ENCODE data around the gene THAP2.
"Not testable (repeated sequence)": the region's sequence is repeated elsewhere in the genome, so short reads cannot be mapped to it uniquely, and the experiment has no call there.

THAP2 gene

GRCh38 chr12:71662849-71663560 is 1.1 kb upstream of the THAP2 start:
- no peak for DNase-seq (ENCODE audit: low read depth, low spot score)

GRCh38 chr12:71664411-71665089 is 449 bp downstream of the THAP2 start:
- no peak for DNase-seq (ENCODE audit: low read depth, low spot score)

GRCh38 chr12:71665090-71665463 is 976 bp downstream of the THAP2 start:
- no peak for DNase-seq (ENCODE audit: low read depth, low spot score)

GRCh38 chr12:71666259-71666658 is 2.2 kb downstream of the THAP2 start:
- no peak for DNase-seq (ENCODE audit: low read depth, low spot score)

- no peak for DNase-seq (ENCODE audit: low read depth, low spot score)
These were observed 7.2 kb downstream of the THAP2 start for GRCh38 chr12:71671311-71671710.

- no peak for DNase-seq (ENCODE audit: low read depth, low spot score)
These were observed 7.7 kb downstream of the THAP2 start for GRCh38 chr12:71671816-71672215.

- no peak for DNase-seq (ENCODE audit: low read depth, low spot score)
These were observed 18.4 kb downstream of the THAP2 start for GRCh38 chr12:71682466-71682865.

- DNase-seq (ENCODE audit: low read depth, low spot score) = no peak
These were observed 19.5 kb downstream of the THAP2 start for GRCh38 chr12:71683633-71684032.

GRCh38 chr12:71684081-71684480 is 20.0 kb downstream of the THAP2 start:
- no peak for DNase-seq (ENCODE audit: low read depth, low spot score)

GRCh38 chr12:71685312-71685906 is 21.3 kb downstream of the THAP2 start:
- DNase-seq (ENCODE audit: low read depth, low spot score) = no peak

- peak; percentile 58 for DNase-seq (ENCODE audit: low read depth, low spot score)
These were observed 22.0 kb downstream of the THAP2 start, which contains the start of gene TMEM19 for GRCh38 chr12:71685914-71686657. Gene TMEM19, plus strand, starts transcription at chr12:71686082. Its CDS starts 599 bp downstream, at chr12:71686681.

- DNase-seq (ENCODE audit: low read depth, low spot score) = no peak
These were observed 22.5 kb downstream of the THAP2 start for GRCh38 chr12:71686658-71687025.

- DNase-seq (ENCODE audit: low read depth, low spot score) = not testable (repeated sequence)
These were observed 23.1 kb downstream of the THAP2 start for GRCh38 chr12:71687172-71687571.

GRCh38 chr12:71688961-71689570 is 25.0 kb downstream of the THAP2 start:
- no peak for DNase-seq (ENCODE audit: low read depth, low spot score)

- no peak for DNase-seq (ENCODE audit: low read depth, low spot score)
These were observed 27.5 kb downstream of the THAP2 start for GRCh38 chr12:71691504-71692129.

- no peak for DNase-seq (ENCODE audit: low read depth, low spot score)
These were observed 29.0 kb downstream of the THAP2 start for GRCh38 chr12:71693126-71693525.

GRCh38 chr12:71693651-71694050 is 29.6 kb downstream of the THAP2 start:
- not testable (repeated sequence) for DNase-seq (ENCODE audit: low read depth, low spot score)

GRCh38 chr12:71694099-71694820 is 30.2 kb downstream of the THAP2 start:
- no peak for DNase-seq (ENCODE audit: low read depth, low spot score)

- DNase-seq (ENCODE audit: low read depth, low spot score) = no peak
These were observed 31.7 kb downstream of the THAP2 start for GRCh38 chr12:71695782-71696181.

- not testable (repeated sequence) for DNase-seq (ENCODE audit: low read depth, low spot score)
These were observed 38.1 kb downstream of the THAP2 start for GRCh38 chr12:71702181-71702580.

GRCh38 chr12:71702590-71702989 is 38.5 kb downstream of the THAP2 start:
- no peak for DNase-seq (ENCODE audit: low read depth, low spot score)

Measured in brain pericyte (primary cell).